OCI-LY1 (cell line): ENCODE measurements around the gene AHDC1.

ENCODE experiments used
- H2AFZ ChIP-seq: fragments of 200-600 bp; sonication (generic), shearing (Covaris generic); 2 replicates; pipeline ENCODE4 v1.6.0; 2014; ENCODE audit warnings: antibody characterized with exemption, mild to moderate bottlenecking, low read length
- H3F3A ChIP-seq: fragments of 200-600 bp; sonication (generic), shearing (Covaris generic); 2 replicates; pipeline ENCODE4 v1.6.0; 2014; ENCODE audit warnings: mild to moderate bottlenecking, antibody characterized with exemption, low read length, moderate library complexity; ENCODE audit not compliant: insufficient read depth
- H3K27ac ChIP-seq: fragments of 200-600 bp; sonication (generic); 2 replicates; pipeline ENCODE4 v1.5.1; 2014; ENCODE audit warnings: low read length, mixed run types, mild to moderate bottlenecking, low read depth; ENCODE audit not compliant: poor library complexity, severe bottlenecking
- H3K27me3 ChIP-seq: fragments of 200-600 bp; sonication (generic); 2 replicates; pipeline ENCODE4 v1.6.0; 2014; ENCODE audit warnings: antibody characterized with exemption, mild to moderate bottlenecking, low read length, moderate library complexity; ENCODE audit not compliant: insufficient read depth
- H3K36me3 ChIP-seq: fragments of 200-600 bp; sonication (generic); 2 replicates; pipeline ENCODE4 v1.6.1; 2014; ENCODE audit warnings: mild to moderate bottlenecking, antibody characterized with exemption, low read length, moderate library complexity, mixed read lengths; ENCODE audit not compliant: insufficient read depth
- H3K4me1 ChIP-seq: fragments of 200-600 bp; sonication (generic); 2 replicates; pipeline ENCODE4 v1.5.1; 2014; ENCODE audit warnings: mild to moderate bottlenecking, low read length, moderate library complexity; ENCODE audit not compliant: insufficient read depth, severe bottlenecking
- H3K4me2 ChIP-seq: fragments of 200-600 bp; sonication (generic), shearing (Covaris generic); 2 replicates; pipeline ENCODE4 v1.6.1; 2014; ENCODE audit warnings: low read length
- H3K4me3 ChIP-seq: fragments of 200-600 bp; sonication (generic); 2 replicates; pipeline ENCODE4 v1.5.1; 2014; ENCODE audit warnings: low read length, low read depth, mild to moderate bottlenecking, mixed read lengths; ENCODE audit not compliant: poor library complexity, severe bottlenecking
- H3K79me2 ChIP-seq: fragments of 200-600 bp; shearing (Covaris generic); 2 replicates; pipeline ENCODE4 v1.6.1; 2016; ENCODE audit warnings: mixed run types, low read length, mixed read lengths; ENCODE audit not compliant: insufficient read depth
- H3K9ac ChIP-seq: fragments of 200-600 bp; sonication (generic), shearing (Covaris generic); 2 replicates; pipeline ENCODE4 v1.6.1; 2014; ENCODE audit warnings: mild to moderate bottlenecking, low read length, mixed read lengths
- H3K9me2 ChIP-seq: fragments of 200-600 bp; sonication (generic), shearing (Covaris generic); 2 replicates; pipeline ENCODE4 v1.6.1; 2014; ENCODE audit warnings: low read depth, mild to moderate bottlenecking, low read length, mixed read lengths
- H3K9me3 ChIP-seq: fragments of 200-600 bp; shearing (Covaris generic); 2 replicates; pipeline ENCODE4 v1.6.1; 2014; ENCODE audit warnings: low read length, mixed read lengths
- H4K20me1 ChIP-seq: fragments of 200-600 bp; sonication (generic), shearing (Covaris generic); 2 replicates; pipeline ENCODE4 v1.6.0; 2016; ENCODE audit warnings: mild to moderate bottlenecking, low read length; ENCODE audit not compliant: insufficient read depth
- EZH2 ChIP-seq: fragments of 200-600 bp; sonication (generic), shearing (Covaris generic); IDR thresholded peaks from 2 replicates; pipeline ENCODE4 v1.8.0; 2017; ENCODE audit warnings: borderline replicate concordance, mixed run types, mild to moderate bottlenecking, antibody characterized with exemption, low read length, moderate library complexity, mixed read lengths
- TF ChIP-seq, protein P1 (sequence below): fragments of 200-600 bp; sonication (generic), shearing (Covaris generic); IDR thresholded peaks from 2 replicates; pipeline ENCODE4 v1.5.1; 2017; ENCODE audit warnings: mild to moderate bottlenecking, antibody characterized with exemption, low read length, moderate library complexity, mixed read lengths

Gene AHDC1

DNA sequence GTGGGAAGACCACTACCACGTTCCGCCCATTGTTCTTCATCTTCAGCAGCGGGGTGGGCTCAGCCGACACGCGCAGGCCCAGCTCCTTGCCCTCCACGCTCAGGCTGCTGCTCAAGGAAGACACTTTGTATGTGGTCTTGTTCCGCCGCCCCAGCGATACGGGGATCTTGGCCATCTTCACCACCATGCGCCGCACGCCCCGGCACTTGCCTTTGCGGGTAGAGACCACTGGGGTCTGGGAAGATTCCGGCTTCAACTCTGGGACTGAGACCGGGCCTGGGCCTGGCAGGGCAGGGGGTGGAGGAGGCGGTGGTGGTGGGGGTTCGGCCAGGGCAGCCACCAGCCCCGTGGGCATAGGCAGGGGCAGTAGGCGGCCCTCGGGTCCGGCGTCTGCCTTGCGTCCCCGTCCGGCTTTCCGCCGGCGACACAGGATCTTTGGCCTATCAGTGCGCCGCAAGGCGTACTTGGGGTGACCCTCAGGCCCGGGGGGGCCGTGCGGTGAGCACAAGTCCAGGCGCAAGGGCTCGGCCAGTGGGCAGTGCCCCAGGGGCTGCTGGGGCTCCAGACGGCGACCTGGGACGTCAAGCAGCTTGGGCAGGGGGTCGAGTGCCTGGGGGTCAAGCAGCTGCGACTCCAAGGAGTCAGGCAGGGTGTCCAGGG lies 53.3 kb downstream of the AHDC1 start:
- Histone ChIP-seq H3K9me2 (no peaks in the 10 kb centered on the region), H3K4me1 (peaks cover 6% of the 10 kb centered on the region)

DNA sequence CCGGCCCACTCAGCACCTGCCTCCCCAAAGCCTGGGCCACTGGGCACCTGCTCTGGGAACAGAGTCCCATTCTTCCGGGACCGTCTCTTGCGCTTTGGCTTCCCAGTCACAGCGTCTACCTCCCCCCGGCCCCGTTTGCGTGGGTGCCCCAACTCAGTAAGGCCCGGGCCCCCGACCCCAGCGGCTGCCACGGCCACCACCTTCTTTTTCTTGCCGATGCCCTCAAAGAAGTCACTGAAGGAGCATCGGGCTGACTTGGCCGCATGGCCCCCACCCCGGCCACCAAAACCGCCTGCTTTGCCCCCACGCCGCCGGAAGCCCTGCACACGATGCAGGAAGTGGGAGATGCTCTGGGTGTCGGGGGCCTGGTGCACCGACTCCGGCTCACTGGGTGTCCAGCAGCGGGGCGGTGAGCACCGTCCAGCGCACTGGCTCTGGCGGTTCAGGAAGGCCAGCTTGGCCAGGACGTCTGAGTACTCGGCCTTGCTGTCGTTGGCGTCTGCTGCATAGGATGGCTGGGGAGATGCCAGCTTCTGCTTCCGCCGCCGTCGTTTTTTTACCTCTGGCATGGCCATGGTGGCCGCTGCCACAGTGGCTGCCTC lies 54.0 kb downstream of the AHDC1 start:
- H3K4me3 ChIP-seq: no peak overlapping the region
- no peak overlapping the region for H3K4me2 ChIP-seq
- H3K79me2 ChIP-seq: no peaks in the 10 kb centered on the region

More for the DNA sequence above, 53.3 kb downstream of the AHDC1 start:
- H3K27ac ChIP-seq: no peak overlapping the region
- H3K27me3 ChIP-seq: no peaks in the 10 kb centered on the region
- H3K4me3 ChIP-seq: no peak overlapping the region
- H3K9me3 ChIP-seq: no peaks in the 10 kb centered on the region
- H3K9ac ChIP-seq: no peak overlapping the region
- no peaks in the 10 kb centered on the region for H4K20me1 ChIP-seq
- H3K4me2 ChIP-seq: no peak overlapping the region
- no peak overlapping the region for H2AFZ ChIP-seq
- H3K79me2 ChIP-seq: no peaks in the 10 kb centered on the region
- TF ChIP-seq EZH2: no peak
- TF ChIP-seq, protein P1, sequence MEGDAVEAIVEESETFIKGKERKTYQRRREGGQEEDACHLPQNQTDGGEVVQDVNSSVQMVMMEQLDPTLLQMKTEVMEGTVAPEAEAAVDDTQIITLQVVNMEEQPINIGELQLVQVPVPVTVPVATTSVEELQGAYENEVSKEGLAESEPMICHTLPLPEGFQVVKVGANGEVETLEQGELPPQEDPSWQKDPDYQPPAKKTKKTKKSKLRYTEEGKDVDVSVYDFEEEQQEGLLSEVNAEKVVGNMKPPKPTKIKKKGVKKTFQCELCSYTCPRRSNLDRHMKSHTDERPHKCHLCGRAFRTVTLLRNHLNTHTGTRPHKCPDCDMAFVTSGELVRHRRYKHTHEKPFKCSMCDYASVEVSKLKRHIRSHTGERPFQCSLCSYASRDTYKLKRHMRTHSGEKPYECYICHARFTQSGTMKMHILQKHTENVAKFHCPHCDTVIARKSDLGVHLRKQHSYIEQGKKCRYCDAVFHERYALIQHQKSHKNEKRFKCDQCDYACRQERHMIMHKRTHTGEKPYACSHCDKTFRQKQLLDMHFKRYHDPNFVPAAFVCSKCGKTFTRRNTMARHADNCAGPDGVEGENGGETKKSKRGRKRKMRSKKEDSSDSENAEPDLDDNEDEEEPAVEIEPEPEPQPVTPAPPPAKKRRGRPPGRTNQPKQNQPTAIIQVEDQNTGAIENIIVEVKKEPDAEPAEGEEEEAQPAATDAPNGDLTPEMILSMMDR: no peak
- H3K36me3 ChIP-seq: peaks cover 14% of the 10 kb centered on the region
- no peaks in the 10 kb centered on the region for H3F3A ChIP-seq

GRCh38 chr1:27548858-27549719 lies 54.9 kb downstream of the AHDC1 start:
- Histone ChIP-seq H3K27me3 (no peaks in the 10 kb centered on the region), H3K9ac (no peak overlapping the region), H3K4me2 (no peak overlapping the region), H3K4me3 (no peak overlapping the region), H3K27ac (no peak overlapping the region), H3F3A (no peaks in the 10 kb centered on the region), H3K9me3 (no peaks in the 10 kb centered on the region), H3K79me2 (no peaks in the 10 kb centered on the region), H3K36me3 (peaks cover 14% of the 10 kb centered on the region), H2AFZ (no peak overlapping the region), H3K4me1 (no peaks in the 10 kb centered on the region), H4K20me1 (no peaks in the 10 kb centered on the region), H3K9me2 (no peaks in the 10 kb centered on the region)
- TF ChIP-seq, protein P1: no peak
- no peak for TF ChIP-seq EZH2

More for the DNA sequence above, 54.0 kb downstream of the AHDC1 start:
- no peak overlapping the region for H3K27ac ChIP-seq
- no peaks in the 10 kb centered on the region for H3K4me1 ChIP-seq
- H3F3A ChIP-seq: no peaks in the 10 kb centered on the region
- H3K9me3 ChIP-seq: no peaks in the 10 kb centered on the region
- H3K9me2 ChIP-seq: no peaks in the 10 kb centered on the region
- no peak overlapping the region for H3K9ac ChIP-seq
- no peak overlapping the region for H2AFZ ChIP-seq
- TF ChIP-seq, protein P1: no peak
- TF ChIP-seq EZH2: no peak
- H3K36me3 ChIP-seq: peaks cover 14% of the 10 kb centered on the region
- no peaks in the 10 kb centered on the region for H3K27me3 ChIP-seq
- H4K20me1 ChIP-seq: no peaks in the 10 kb centered on the region
